Smooth muscle cell (in vitro differentiated cells): ENCODE measurements around the gene GTPBP10. TPM values are rescaled to one million over a fixed set of nuclear protein-coding genes. Genes with fewer than 3 reads are reported as not detected.

Source experiments
- DNase-seq: peaks from one replicate; lab custom pipeline; 2025; ENCODE audit not compliant: unreplicated experiment; lab: John Stamatoyannopoulos, UW
- H2AFZ ChIP-seq: fragments of 200-600 bp; sonication (generic); 2 replicates; pipeline ENCODE4 v1.6.0; 2016; ENCODE audit warnings: antibody characterized with exemption, low read depth, mild to moderate bottlenecking
- H3F3A ChIP-seq: fragments of 200-600 bp; sonication (generic); 2 replicates; pipeline ENCODE4 v1.6.0; 2017; ENCODE audit warnings: antibody characterized with exemption, low read depth
- H3K27ac ChIP-seq: fragments of 200-600 bp; sonication (generic); 2 replicates; pipeline ENCODE4 v1.5.1; 2016; ENCODE audit warnings: low read depth, mild to moderate bottlenecking
- H3K27me3 ChIP-seq: fragments of 200-600 bp; sonication (generic); 2 replicates; pipeline ENCODE4 v1.6.1; 2016; ENCODE audit warnings: low read depth, mild to moderate bottlenecking
- H3K36me3 ChIP-seq: fragments of 200-600 bp; sonication (generic); 2 replicates; pipeline ENCODE4 v1.5.1; 2016; ENCODE audit warnings: low read depth
- H3K4me1 ChIP-seq: fragments of 200-600 bp; sonication (generic); 2 replicates; pipeline ENCODE4 v1.5.1; 2016; ENCODE audit warnings: low read depth
- H3K4me2 ChIP-seq: fragments of 200-600 bp; sonication (generic); 2 replicates; pipeline ENCODE4 v1.6.0; 2016; ENCODE audit warnings: mild to moderate bottlenecking
- H3K4me3 ChIP-seq: fragments of 200-600 bp; sonication (generic); 2 replicates; pipeline ENCODE4 v1.5.1; 2016; ENCODE audit warnings: mild to moderate bottlenecking
- H3K79me2 ChIP-seq: fragments of 200-600 bp; sonication (generic); 2 replicates; pipeline ENCODE4 v1.6.0; 2016; ENCODE audit warnings: low read depth, mild to moderate bottlenecking
- H3K9ac ChIP-seq: fragments of 200-600 bp; sonication (generic); 2 replicates; pipeline ENCODE4 v1.6.0; 2016; ENCODE audit warnings: low read depth
- H3K9me3 ChIP-seq: fragments of 200-600 bp; sonication (generic); replicated peaks from 2 replicates; pipeline ENCODE4 v1.5.1; 2016; ENCODE audit warnings: low read depth
- H4K20me1 ChIP-seq: fragments of 200-600 bp; sonication (generic); 2 replicates; pipeline ENCODE4 v1.6.0; 2016; ENCODE audit warnings: low read depth
- WGBS: methylation state at CpG from one replicate; pipeline ENCODE4 v1.1.7; 2016; ENCODE audit warnings: low lambda C conversion rate; 5-methylcytosine and 5-hydroxymethylcytosine counted together
- polyA plus RNA-seq: library from polyadenylated mRNA; unstranded; fragments of >200 nt; fragmentation: Nextera tagmentation; extraction: Ambion mirVana; gene quantifications from 2 replicates; pipeline ENCODE4 v1.2.1, GENCODE V29; 2016
- total RNA-seq: library from RNA; depleted of rRNA; stranded (reverse); fragments of >200 nt; gene quantifications from 2 replicates; pipeline ENCODE4 v1.2.3, GENCODE V29; 2014
- TF ChIP-seq, protein P1 (sequence below): fragments of 200-600 bp; sonication (generic); IDR thresholded peaks from 2 replicates; pipeline ENCODE4 v1.5.1; 2017; ENCODE audit warnings: borderline replicate concordance, mild to moderate bottlenecking, antibody characterized with exemption; ENCODE audit not compliant: insufficient read depth, poor library complexity, severe bottlenecking

GTPBP10 gene
- total and polyA plus RNA-seq, 2 experiments from 2014 or later, result 13.5 to 19.4 TPM

DNA sequence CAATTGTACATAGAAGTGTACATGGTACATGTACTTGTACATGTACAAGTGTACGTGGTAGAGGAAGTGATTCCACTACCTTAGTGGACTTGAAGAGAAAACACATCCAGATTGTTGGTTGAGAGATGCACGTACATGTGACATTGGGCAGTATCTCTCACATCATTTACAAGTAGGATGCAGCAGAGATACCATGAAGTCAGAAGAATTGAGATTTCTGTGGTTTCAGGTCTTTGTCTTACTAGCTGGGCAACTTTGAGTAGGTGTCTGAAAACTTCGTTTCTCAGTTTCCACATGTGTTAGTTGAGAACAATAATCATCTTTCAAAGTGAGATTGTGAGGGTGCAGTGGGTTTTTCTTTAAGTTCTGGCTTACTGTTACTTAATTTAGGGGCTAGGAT is 78.2 kb downstream of the GTPBP10 start:
- TF ChIP-seq, protein P1, sequence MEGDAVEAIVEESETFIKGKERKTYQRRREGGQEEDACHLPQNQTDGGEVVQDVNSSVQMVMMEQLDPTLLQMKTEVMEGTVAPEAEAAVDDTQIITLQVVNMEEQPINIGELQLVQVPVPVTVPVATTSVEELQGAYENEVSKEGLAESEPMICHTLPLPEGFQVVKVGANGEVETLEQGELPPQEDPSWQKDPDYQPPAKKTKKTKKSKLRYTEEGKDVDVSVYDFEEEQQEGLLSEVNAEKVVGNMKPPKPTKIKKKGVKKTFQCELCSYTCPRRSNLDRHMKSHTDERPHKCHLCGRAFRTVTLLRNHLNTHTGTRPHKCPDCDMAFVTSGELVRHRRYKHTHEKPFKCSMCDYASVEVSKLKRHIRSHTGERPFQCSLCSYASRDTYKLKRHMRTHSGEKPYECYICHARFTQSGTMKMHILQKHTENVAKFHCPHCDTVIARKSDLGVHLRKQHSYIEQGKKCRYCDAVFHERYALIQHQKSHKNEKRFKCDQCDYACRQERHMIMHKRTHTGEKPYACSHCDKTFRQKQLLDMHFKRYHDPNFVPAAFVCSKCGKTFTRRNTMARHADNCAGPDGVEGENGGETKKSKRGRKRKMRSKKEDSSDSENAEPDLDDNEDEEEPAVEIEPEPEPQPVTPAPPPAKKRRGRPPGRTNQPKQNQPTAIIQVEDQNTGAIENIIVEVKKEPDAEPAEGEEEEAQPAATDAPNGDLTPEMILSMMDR, result no peak

DNA sequence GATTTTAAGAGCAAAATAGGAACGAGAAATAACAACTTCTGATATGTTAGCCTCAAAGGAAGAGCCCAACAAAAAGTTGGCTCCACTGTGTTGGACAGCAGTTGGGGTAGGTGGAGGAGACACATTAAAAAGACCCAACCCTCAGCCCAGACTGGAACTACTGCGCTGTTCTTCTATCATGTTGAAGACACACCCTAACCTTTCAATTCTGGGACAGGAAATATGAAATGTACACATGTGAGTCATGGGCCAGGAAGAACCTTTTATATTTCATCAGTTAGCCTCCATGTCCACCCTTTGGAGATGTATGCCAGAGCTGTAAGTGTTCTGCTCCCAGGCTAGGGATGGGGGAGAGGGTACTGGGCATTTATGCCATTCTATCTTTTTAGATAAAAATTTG is 78.9 kb downstream of the GTPBP10 start:
- H3K27me3 ChIP-seq, result no peaks in the 10 kb centered on the region
- H3F3A ChIP-seq, result no peaks in the 10 kb centered on the region
- H3K27ac ChIP-seq, result no peak overlapping the region
- no peaks in the 10 kb centered on the region for H4K20me1 ChIP-seq
- no peak overlapping the region for H3K4me2 ChIP-seq
- H2AFZ ChIP-seq, result no peak overlapping the region
- TF ChIP-seq, protein P1, result no peak
- no peaks in the 10 kb centered on the region for H3K36me3 ChIP-seq
- no peaks in the 10 kb centered on the region for H3K9me3 ChIP-seq
- H3K4me3 ChIP-seq, result no peak overlapping the region
- WGBS, result 93% methylated on average over 2 of the region's 2 CpGs
- H3K4me1 ChIP-seq, result no peaks in the 10 kb centered on the region
- no peak for DNase-seq
- no peaks in the 10 kb centered on the region for H3K79me2 ChIP-seq
- H3K9ac ChIP-seq, result no peak overlapping the region

More for the DNA sequence above, 78.2 kb downstream of the GTPBP10 start:
- 93% methylated on average over 3 of the region's 3 CpGs for WGBS
- Histone ChIP-seq H3K4me2 (no peak overlapping the region), H3K79me2 (no peaks in the 10 kb centered on the region), H3K9ac (no peak overlapping the region), H3K4me3 (no peak overlapping the region), H2AFZ (no peak overlapping the region), H3K4me1 (no peaks in the 10 kb centered on the region), H3K27me3 (no peaks in the 10 kb centered on the region), H3K27ac (no peak overlapping the region), H3K36me3 (no peaks in the 10 kb centered on the region), H4K20me1 (no peaks in the 10 kb centered on the region), H3F3A (no peaks in the 10 kb centered on the region), H3K9me3 (no peaks in the 10 kb centered on the region)
- no peak for DNase-seq

DNA sequence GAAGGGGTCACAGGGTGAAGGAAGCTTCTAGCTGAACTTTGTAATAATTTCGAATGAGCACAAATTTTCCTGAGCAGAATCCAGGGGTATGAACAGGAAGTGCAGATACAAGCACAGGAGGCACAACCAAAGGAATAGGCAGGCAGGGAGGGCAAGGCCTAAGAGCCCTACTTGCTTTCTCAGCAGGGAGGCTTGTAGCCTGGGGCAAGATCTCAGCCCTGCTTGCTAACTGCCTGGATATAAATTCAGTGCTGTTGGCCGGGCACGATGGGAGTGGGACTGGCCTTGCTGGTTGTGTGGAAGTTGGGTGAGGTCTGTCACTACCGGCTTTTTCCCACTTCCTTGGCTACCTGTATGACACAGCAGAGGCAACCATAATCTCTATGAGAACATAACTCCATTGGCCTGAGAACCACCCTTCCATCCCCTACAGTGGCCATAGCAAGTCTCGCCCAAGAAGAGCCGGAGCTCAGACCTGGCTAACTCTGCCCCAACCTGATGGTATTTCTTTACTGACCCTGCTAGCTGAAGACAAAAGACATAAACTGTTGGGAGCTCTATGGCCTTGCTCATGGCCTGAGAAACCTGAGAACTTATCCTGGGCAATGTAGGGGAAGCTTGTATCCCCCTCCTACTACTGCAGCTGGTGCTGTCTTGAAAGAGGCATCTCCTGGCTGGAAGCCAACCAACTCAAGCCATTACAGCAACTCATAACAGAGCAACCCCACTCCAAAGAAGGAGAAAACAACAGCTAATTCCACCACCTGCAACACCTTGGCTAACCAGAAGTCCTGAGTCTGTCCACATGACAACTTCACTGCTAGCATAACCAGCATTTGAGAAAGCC is 84.3 kb downstream of the GTPBP10 start:
- Histone ChIP-seq H3K9ac (no peak overlapping the region), H3K27me3 (no peaks in the 10 kb centered on the region), H3K4me3 (no peak overlapping the region), H3K36me3 (no peaks in the 10 kb centered on the region), H4K20me1 (no peaks in the 10 kb centered on the region), H3K9me3 (no peaks in the 10 kb centered on the region), H3K4me2 (no peak overlapping the region), H3F3A (no peaks in the 10 kb centered on the region), H3K27ac (no peak overlapping the region), H2AFZ (no peak overlapping the region), H3K79me2 (no peaks in the 10 kb centered on the region), H3K4me1 (no peaks in the 10 kb centered on the region)
- no peak for DNase-seq
- TF ChIP-seq, protein P1, result no peak
- WGBS, result 73% methylated on average over 6 of the region's 6 CpGs

DNA sequence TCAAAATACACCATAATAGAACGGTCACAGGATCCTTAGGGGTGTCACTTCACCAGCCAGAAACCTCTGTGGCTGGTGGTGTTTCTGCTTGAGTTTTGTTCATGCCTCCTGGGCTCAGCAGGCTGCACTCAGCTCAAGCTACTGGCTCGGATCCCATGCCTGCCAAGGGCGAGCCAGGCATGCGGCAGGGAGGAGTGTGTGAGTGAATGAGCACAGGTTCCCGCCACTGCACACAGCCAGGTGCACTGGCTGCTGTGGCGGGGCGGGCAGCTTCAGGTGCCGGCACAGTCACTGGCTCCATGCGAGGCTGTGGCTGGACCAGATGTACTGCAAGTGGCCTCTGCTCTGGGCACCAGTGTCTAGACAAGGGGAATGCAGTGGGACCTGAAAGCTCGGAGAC is 86.2 kb downstream of the GTPBP10 start:
- DNase-seq, result no peak
- Histone ChIP-seq H3K9me3 (no peaks in the 10 kb centered on the region), H3K4me1 (no peaks in the 10 kb centered on the region), H4K20me1 (no peaks in the 10 kb centered on the region), H3K9ac (no peak overlapping the region), H3K27ac (no peak overlapping the region), H3K79me2 (no peaks in the 10 kb centered on the region), H3K27me3 (no peaks in the 10 kb centered on the region), H3K4me2 (no peak overlapping the region), H3K4me3 (no peak overlapping the region), H3F3A (no peaks in the 10 kb centered on the region), H2AFZ (no peak overlapping the region), H3K36me3 (no peaks in the 10 kb centered on the region)
- 69% methylated on average over 10 of the region's 10 CpGs for WGBS
- TF ChIP-seq, protein P1, result no peak
